WERI-Rb-1 (cell line): ENCODE measurements around the gene GP1BA.
"Not testable (repeated sequence)": the region's sequence is repeated elsewhere in the genome, so short reads cannot be mapped to it uniquely, and the experiment has no call there.

Experiments used
- DNase-seq: peaks from one replicate; pipeline ENCODE4 v3.0.0-alpha.2; 2020
- H3K27ac ChIP-seq: fragments of 250-450 bp; sonication (Bioruptor Pico); 2 replicates; pipeline ENCODE4 v1.5.1; 2020; ENCODE audit warnings: mild to moderate bottlenecking, moderate library complexity
- H3K27me3 ChIP-seq: fragments of 250-450 bp; sonication (Bioruptor Pico); 2 replicates; pipeline ENCODE4 v1.5.1; 2021; ENCODE audit warnings: mild to moderate bottlenecking, low read depth, moderate library complexity; ENCODE audit not compliant: insufficient read depth, severe bottlenecking
- H3K36me3 ChIP-seq: fragments of 250-450 bp; sonication (Bioruptor Pico); 2 replicates; pipeline ENCODE4 v1.5.1; 2020; ENCODE audit warnings: mild to moderate bottlenecking, moderate library complexity
- H3K4me3 ChIP-seq: 2 replicates; pipeline ENCODE4 v1.5.1; 2011; ENCODE audit warnings: low read depth, mild to moderate bottlenecking, control low read depth, low read length
- H3K9me3 ChIP-seq: fragments of 250-450 bp; sonication (Bioruptor Pico); 2 replicates; pipeline ENCODE4 v1.5.1; 2021; ENCODE audit warnings: mild to moderate bottlenecking, moderate library complexity; ENCODE audit not compliant: severe bottlenecking
- TF ChIP-seq, protein P1 (sequence below): IDR thresholded peaks from 2 replicates; pipeline ENCODE4 v1.5.1; 2011; ENCODE audit warnings: low read depth, mild to moderate bottlenecking, control low read depth, inconsistent platforms, low read length

Gene GP1BA

DNA sequence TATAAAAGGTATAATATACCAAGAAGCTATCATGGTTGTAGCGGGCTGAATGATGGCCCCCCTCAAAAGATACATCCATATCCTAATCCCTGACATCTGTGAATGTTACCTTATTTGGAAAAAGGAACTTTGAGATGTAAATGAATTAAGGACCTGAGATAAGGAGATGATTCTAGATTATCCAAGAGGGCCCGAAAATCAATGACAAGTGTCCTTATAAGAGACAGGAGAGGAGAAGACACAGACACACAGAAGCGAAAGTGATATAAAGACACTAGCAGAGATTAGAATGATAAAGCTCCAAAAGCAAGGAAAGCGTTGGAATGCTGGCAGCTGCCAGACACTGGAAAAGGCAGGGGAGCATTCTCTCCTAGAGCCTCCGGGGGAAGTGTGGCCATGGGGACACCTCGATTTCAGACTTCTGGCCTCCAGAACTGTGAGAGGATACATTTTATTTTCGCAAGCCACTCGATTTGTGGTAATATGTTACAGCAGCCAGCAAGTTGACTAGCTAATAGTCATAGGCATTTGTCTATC, 12.5 kb upstream of the GP1BA start:
- H3K4me3 ChIP-seq, result no peak overlapping the region
- H3K36me3 ChIP-seq, result no peaks in the 10 kb centered on the region
- no peaks in the 10 kb centered on the region for H3K9me3 ChIP-seq
- TF ChIP-seq, protein P1, sequence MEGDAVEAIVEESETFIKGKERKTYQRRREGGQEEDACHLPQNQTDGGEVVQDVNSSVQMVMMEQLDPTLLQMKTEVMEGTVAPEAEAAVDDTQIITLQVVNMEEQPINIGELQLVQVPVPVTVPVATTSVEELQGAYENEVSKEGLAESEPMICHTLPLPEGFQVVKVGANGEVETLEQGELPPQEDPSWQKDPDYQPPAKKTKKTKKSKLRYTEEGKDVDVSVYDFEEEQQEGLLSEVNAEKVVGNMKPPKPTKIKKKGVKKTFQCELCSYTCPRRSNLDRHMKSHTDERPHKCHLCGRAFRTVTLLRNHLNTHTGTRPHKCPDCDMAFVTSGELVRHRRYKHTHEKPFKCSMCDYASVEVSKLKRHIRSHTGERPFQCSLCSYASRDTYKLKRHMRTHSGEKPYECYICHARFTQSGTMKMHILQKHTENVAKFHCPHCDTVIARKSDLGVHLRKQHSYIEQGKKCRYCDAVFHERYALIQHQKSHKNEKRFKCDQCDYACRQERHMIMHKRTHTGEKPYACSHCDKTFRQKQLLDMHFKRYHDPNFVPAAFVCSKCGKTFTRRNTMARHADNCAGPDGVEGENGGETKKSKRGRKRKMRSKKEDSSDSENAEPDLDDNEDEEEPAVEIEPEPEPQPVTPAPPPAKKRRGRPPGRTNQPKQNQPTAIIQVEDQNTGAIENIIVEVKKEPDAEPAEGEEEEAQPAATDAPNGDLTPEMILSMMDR, result no peak
- no peak for DNase-seq
- no peak overlapping the region for H3K27ac ChIP-seq
- H3K27me3 ChIP-seq, result no peaks in the 10 kb centered on the region

DNA sequence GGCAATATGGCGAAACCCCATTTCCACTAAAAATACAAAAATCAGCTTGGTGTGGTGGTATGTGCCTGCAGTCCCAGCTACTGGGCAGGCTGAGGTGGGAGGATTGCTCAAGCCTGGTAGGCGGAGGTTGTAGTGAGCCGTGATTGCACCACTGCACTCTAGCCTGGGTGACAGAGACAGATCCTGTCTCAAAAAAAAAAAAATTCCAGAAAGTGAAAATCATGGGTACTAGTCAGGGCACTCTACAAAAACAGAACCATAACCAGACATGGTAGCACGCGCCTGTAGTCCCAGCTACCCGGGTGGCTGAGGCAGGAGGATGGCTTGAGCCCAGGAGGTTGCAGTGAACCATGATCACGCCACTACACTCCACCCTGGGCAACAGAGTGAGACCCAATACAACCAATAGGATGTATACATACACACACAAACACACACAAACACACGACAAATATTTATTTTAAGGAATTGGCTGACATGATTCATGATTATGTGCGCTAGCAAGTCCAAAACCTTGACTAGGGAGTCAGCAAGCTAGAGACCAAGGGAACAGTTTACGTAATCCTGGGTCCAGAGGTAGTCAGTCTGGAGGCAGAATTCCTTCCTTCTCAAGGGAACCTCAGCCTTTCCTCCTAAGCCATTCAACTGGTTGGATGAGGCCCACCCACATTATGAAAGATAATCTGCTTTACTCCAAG, 11.6 kb upstream of the GP1BA start:
- H3K27me3 ChIP-seq, result no peaks in the 10 kb centered on the region
- no peak overlapping the region for H3K4me3 ChIP-seq
- DNase-seq, result no peak
- H3K27ac ChIP-seq, result no peak overlapping the region
- TF ChIP-seq, protein P1, result no peak
- no peaks in the 10 kb centered on the region for H3K9me3 ChIP-seq
- no peaks in the 10 kb centered on the region for H3K36me3 ChIP-seq

DNA sequence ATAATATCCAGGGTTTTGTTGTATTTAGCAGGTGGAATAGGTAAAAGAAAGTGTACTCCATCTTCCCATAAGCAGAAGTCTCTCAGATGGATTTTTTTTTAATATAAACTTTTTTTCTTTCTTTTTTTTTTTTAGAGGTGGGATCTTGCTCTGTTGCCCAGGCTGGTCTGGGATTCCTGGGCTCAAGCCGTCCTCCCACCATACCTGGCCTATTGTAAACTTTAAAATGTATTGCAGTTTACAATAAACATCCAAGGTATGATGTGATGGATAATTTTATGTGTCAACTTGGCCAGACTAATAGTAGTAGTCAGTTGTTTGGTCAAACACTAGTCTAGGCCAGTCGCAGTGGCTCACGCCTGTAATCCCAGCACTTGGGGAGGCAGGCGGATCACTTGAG, 10.8 kb upstream of the GP1BA start:
- no peak overlapping the region for H3K27ac ChIP-seq
- no peaks in the 10 kb centered on the region for H3K36me3 ChIP-seq
- H3K27me3 ChIP-seq, result no peaks in the 10 kb centered on the region
- no peak for DNase-seq
- no peaks in the 10 kb centered on the region for H3K9me3 ChIP-seq
- H3K4me3 ChIP-seq, result no peak overlapping the region
- TF ChIP-seq, protein P1, result no peak

DNA sequence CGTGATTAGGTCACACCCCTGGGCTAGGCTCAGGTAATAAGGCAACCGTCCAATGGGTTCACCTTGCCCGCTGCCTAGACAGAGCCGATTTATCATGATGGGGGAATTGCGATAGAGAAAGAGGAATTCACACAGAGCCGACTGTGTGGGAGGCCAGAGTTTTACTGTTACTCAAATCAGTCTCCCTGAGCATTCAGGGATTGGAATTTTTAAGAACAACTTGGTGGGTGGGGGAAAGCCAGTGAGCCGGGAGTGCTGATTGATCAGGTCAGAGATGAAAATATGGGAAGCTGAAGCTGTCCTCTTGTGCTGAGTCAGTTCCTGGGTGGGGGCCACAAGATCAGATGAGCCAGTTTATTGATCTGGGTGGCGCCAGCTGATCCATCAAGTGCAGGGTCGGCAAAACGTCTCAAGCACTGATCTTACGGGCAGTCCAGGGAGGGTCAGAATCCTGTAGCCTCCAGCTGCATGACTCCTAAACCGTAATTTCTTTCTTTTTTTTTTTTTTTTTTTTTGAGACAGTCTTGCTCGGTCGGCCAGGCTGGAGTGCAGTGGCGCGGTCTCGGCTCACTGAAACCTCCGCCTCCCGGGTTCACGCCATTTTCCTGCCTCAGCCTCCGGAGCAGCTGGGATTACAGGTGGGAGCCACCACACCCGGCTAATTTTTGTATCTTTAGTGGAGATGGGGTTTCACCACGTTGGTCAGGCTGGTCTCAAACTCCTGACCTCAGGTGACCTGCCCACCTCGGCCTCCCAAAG, 5.3 kb upstream of the GP1BA start:
- H3K9me3 ChIP-seq, H3K36me3 ChIP-seq, H3K27ac ChIP-seq, H3K4me3 ChIP-seq, DNase-seq, H3K27me3 ChIP-seq: not testable (repeated sequence)

- Histone ChIP-seq H3K27me3 (no peaks in the 10 kb centered on the region), H3K4me3 (no peak overlapping the region), H3K36me3 (no peaks in the 10 kb centered on the region), H3K27ac (no peak overlapping the region), H3K9me3 (no peaks in the 10 kb centered on the region)
- TF ChIP-seq, protein P1, result no peak
- DNase-seq, result no peak
These were observed 3.2 kb upstream of the GP1BA start for GRCh38 chr17:4928881-4929280.

DNA sequence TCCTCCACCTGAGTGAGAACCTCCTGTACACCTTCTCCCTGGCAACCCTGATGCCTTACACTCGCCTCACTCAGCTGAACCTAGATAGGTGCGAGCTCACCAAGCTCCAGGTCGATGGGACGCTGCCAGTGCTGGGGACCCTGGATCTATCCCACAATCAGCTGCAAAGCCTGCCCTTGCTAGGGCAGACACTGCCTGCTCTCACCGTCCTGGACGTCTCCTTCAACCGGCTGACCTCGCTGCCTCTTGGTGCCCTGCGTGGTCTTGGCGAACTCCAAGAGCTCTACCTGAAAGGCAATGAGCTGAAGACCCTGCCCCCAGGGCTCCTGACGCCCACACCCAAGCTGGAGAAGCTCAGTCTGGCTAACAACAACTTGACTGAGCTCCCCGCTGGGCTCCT, 679 bp downstream of the GP1BA start:
- Histone ChIP-seq H3K4me3 (no peak overlapping the region), H3K27me3 (no peaks in the 10 kb centered on the region), H3K27ac (no peak overlapping the region), H3K36me3 (peaks cover 7% of the 10 kb centered on the region), H3K9me3 (no peaks in the 10 kb centered on the region)
- no peak for DNase-seq
- TF ChIP-seq, protein P1, result no peak
